Bone marrow (tissue), 2 donors: Measurements from ENCODE around the gene CLEC2B.
"Not testable (repeated sequence)": the region's sequence is repeated elsewhere in the genome, so short reads cannot be mapped to it uniquely, and the experiment has no call there.

Source experiments
- DNase-seq, 2 donors: peaks; one replicate each; lab custom pipeline; 2025; lab: John Stamatoyannopoulos, UW

The CLEC2B gene

GRCh38 chr12:9869307-9870161, at the start of gene CLEC2B:
Gene CLEC2B, minus strand, starts transcription at chr12:9869354.
- DNase-seq, result peak in 1 of 2 donors; percentile 89

DNA sequence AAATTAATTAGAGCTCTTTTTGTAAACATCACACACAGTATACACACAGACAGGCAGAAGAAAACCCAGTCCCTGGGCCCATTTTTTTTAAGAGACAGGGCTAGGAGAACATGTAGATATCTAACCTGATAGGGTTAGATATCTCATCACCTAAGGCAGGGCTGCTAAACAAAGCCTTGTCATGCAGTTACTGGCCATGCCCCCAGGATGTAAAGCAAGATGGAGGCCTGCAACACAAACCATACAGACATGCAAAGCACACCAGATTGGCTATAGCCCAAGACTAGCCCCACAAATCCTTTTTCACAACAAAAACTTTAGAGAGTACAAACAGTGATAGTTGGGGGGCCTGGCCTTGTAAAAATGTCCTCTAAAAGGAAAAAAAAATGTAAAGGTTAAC, 42.6 kb upstream of the CLEC2B start:
- DNase-seq, result no peak

DNA sequence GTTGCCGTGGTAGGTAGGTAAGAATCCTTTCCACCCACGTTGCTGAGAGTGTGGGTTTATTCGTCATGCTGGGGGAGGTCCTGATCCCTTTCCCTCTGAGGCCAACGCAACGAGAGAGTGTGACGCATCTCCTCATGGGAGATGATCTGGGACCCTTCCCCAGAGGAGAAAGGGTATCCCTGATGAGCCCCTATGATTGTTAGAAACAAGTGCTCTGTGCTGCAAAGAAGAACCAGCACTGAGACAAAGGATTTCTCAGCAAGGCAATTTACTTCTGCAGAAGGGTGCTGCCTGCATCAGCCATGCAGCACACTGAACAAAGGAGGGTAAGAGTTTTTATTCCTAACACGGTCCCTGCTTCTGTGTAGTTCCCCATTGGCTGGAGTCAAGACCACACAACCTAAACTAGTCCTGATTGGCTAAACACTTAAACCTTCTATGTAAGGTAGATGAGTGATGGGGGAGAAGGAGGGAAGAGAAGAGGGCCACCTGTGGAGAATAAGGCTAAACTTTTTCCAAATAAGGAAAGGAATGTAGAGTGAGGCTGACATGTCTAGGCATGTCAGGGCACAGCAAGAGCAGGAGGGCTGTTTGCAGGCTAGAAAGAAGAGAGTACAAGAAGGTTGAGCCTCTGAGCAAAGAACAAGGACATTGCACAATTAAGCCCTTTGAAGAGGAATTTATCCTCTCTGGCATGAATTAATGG, 41.7 kb upstream of the CLEC2B start:
- DNase-seq, result no peak

GRCh38 chr12:9909724-9910123, 40.6 kb upstream of the CLEC2B start:
- no peak for DNase-seq

- DNase-seq, result no peak
These were observed 39.2 kb upstream of the CLEC2B start for GRCh38 chr12:9908350-9908749.

GRCh38 chr12:9907769-9908168, 38.6 kb upstream of the CLEC2B start:
- DNase-seq, result no peak

GRCh38 chr12:9906873-9907272, 37.7 kb upstream of the CLEC2B start:
- peak in 1 of 2 donors; percentile 88 for DNase-seq

DNA sequence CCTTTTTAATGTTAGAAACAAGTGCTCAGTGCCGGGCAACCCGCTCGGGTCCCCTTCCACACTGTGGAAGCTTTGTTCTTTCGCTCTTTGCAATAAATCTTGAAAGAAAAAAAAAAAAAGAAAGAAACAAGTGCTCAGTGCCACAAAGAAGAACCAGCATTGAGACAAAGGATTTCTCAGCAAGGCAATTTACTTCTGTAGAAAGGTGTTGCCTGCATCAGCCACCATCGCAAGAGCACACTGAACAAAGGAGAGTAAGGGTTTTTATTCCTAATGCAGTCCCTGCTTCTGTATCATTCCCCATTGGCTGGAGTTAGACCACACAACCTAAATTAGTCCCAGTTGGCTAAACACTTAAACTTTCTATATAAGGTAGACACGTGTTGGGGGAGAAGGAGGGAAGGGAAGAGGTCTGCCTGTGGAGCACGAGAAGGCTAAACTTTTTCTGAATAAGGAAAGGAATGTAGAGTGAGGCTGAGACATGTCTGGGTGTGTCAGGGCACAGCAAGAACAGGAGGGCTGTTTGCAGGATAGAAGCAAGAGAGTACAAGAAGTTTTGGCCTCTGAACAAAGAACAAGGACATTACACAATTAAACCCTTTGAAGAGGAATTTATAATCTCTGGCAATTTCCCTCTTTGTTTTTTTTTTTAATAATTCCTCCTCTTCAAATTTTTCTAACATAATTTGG, 33.5 kb upstream of the CLEC2B start:
- no peak for DNase-seq

DNA sequence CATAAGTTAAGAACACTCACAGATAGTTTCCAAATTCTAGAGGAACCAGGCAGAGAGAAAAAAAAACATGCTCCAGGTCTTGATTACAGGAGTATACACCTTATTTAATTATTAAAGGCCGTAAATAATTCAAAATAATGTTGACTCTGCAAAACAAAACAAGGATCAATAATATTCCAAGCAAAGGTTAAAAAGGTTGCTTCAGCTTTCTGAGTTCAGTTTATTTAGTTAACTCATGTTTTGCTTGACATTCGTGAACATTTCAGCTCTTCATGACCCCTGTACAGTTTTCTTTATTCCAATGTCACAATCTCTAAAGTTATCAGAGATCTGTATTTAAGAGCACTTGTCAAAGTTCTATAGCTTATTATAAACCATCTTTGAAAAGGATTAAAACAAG, 31.8 kb upstream of the CLEC2B start:
- no peak for DNase-seq

DNA sequence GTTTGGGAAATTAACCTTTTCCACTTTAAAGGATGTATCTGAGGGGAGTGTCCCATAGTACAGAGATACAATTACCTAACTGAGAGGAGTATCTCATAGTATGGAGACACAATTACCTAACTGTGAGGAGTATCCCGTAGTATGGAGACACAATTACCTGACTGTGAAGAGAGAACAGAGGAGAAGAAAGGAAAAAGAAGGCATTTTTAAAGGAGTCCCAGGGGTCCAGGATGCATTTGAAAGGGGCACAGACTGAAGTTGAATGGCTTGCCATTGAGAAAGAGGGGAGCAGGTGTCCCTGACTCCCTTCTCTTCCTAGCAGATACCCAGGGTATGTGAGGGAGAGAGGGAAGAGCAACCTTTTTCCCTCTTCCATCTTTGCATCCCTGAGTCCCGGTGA, 30.1 kb upstream of the CLEC2B start:
- DNase-seq, result no peak

DNA sequence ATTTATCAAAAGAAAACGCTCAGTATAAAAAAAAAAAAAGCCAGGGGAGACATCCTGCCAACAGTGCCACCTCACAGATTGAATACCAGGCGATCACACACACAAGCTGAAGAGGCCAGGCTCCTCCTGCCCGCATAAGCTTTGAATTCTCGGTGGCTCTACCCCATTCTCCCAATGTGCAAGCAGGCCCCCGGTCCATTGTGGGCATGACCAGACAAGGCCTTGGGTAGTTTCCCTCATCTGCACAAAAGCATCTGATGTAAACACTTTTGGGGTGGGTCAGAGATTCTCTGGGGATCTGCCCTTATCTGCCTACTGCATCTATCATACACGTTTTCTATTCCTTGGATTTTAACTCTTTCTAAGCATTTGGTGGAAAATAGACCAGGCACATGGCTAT, 28.4 kb upstream of the CLEC2B start:
- DNase-seq, result no peak

DNA sequence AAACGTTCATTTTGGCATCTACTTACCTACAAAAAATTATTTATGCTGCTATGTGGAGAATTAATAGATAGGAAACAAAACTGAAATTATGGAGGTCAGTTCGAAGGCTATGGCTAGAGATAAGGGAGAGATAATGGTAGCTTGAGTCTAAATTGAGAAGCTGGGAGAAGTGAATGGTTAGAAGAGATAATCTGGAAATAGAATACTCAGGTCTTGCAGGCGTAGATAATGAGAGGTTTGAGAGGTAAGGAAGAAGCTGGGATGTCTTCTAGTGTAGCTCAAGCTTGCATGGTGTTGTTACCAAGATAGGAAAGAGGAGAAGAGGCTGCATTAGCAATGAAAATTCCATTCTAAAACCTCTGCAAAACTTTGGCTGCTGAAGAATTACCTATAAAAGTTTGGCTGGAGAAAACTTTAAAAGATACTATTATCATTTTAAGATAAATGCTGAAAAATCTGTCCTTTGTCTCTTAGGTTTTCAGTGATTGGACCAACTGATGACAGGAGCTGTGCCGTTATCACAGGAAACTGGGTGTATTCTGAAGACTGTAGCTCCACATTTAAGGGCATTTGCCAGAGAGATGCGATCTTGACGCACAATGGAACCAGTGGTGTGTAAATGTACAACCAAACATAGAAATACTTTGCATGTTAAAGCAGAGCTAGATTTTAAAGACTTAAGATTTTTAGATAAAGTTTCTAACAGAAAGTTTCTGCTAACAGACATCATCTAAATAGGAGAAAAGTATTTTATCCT, 26.2 kb upstream of the CLEC2B start:
- DNase-seq, result no peak

DNA sequence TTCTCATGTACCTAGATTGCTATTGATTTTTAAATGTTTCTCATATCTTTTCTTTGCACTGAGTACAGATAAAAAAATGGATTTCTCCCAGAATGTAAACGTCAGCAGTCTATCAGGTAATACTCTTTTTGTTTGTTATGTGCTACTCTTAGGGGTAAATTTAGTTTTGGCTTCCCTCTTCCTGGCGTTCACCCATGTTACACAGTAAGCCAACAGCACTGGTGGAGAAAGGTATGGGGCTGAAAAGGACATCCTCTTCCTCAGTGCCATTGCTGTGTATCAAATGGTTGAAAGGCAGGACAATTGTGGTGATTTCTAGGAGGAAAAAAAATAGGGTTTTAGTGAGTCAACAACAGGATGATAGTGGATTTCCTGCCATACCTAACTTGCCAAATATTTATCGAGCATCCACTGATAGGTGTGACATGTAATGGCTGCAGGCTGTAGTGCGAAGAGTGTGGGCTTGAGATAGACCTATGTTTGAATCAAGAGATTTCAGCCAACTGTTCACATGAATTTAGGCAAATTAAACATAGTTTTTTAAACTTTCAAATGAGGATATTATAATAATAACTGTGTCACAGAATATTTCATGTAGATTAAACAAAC, 19.6 kb upstream of the CLEC2B start:
- DNase-seq, result no peak

DNA sequence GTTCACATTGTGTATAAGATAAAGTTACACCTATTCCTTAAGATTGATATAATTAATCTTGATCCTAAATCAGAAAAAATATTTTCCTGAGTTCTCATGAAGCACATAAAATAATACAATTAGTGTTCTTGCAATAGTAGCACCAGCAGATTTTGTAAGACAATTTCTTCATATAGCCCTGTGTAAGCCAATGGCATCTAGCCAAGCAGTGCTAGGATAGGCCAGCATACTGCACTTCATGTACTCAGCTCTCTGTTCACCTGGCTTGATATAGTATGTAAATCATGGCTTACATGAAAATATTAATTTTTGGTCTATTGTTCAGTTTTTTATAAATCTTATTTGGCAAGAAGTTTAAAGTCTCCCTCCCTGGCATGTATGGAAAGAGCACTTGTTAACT, 14.0 kb upstream of the CLEC2B start:
- DNase-seq, result no peak

DNA sequence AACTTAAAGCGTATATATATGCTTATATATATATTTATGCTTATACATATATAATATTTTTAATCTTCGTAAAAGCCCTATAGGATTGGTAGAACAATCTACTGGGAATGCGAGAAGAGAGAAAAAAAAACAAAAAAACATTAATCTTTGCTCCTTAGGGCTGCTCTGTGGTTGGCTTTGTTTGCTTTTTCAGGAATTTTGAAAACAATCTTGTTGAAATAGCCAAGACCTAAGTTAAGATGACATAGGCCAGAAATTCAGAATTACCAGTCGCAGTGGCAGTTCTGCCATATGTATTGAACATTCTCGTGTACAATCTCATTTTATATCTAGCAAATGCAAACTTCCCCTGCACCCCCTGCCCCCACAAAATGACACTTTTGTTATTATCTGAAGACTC, 12.8 kb upstream of the CLEC2B start:
- no peak for DNase-seq

GRCh38 chr12:9881246-9881645, 12.1 kb upstream of the CLEC2B start, which contains the start of gene KLRF2:
Gene KLRF2, plus strand, starts transcription at chr12:9881489. Its CDS starts 107 bp downstream, at chr12:9881596.
- DNase-seq, result peak in 1 of 2 donors; percentile 44

DNA sequence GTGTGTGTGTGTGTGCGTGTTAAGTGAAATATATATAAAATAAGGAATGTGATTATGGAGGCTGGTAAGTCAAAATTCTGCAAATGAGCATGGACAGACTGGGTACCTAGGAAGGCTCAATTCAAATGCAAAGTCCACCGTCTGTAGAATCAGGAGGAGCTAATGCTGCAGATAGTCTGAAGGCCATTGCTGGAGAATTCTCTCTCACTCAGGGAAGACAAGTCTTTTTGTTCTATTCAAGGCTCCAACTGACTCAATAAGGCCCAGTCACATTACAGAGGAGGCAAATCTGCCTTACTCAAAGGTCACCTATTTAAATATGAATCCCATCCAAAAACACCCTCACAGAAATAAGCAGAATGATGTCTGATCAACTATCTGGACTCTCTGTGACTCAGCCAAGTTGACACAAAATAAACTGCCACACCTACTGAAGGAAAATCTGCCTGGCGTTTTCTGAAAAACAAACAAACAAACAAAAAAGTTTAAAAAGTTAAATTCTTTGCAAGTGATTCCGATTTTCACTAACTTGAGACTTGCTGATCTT, 11.5 kb upstream of the CLEC2B start:
- no peak for DNase-seq

GRCh38 chr12:9876120-9876519, 7.0 kb upstream of the CLEC2B start:
- not testable (repeated sequence) for DNase-seq

- DNase-seq, result no peak
These were observed 3.6 kb upstream of the CLEC2B start for GRCh38 chr12:9872742-9873141.

- peak in 1 of 2 donors; percentile 16 for DNase-seq
These were observed 3.0 kb upstream of the CLEC2B start for GRCh38 chr12:9872162-9872561.

GRCh38 chr12:9870286-9870866, 1.2 kb upstream of the CLEC2B start:
- DNase-seq, result peak in 1 of 2 donors; percentile 27
